Measurements from ENCODE around the gene NOS3.
A peak's percentile ranks its signal among the peaks of the same experiment; 100 is the strongest.

NOS3 gene

DNA sequence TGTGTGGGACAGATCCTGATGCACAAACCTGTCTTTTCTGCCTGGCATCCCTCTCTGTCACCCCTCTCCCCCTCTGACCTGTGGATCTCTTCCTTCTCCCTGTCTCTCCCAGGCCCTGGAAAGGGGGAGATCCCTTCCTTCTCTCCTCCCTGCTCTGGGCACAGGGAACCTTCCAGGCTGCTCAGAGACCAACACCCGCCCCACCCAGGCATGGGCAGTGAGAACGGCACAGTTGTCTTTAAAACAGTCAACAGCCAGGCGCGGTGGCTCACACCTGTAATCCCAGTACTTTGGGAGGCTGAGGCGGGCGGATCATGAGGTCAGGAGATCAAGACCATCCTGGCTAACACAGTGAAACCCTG lies 47.4 kb upstream of the NOS3 start:
- TF ChIP-seq, protein P1, sequence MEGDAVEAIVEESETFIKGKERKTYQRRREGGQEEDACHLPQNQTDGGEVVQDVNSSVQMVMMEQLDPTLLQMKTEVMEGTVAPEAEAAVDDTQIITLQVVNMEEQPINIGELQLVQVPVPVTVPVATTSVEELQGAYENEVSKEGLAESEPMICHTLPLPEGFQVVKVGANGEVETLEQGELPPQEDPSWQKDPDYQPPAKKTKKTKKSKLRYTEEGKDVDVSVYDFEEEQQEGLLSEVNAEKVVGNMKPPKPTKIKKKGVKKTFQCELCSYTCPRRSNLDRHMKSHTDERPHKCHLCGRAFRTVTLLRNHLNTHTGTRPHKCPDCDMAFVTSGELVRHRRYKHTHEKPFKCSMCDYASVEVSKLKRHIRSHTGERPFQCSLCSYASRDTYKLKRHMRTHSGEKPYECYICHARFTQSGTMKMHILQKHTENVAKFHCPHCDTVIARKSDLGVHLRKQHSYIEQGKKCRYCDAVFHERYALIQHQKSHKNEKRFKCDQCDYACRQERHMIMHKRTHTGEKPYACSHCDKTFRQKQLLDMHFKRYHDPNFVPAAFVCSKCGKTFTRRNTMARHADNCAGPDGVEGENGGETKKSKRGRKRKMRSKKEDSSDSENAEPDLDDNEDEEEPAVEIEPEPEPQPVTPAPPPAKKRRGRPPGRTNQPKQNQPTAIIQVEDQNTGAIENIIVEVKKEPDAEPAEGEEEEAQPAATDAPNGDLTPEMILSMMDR (IDR thresholded peaks at IDR 0.05) = no peak
- Histone ChIP-seq H3K9me3 (ENCODE audit: control insufficient read depth, low read length) (no peaks in the 10 kb centered on the region), H3K9ac (no peak overlapping the region), H3K4me2 (ENCODE audit: low read length) (no peak overlapping the region), H3K27me3 (ENCODE audit: control insufficient read depth, insufficient read depth, low read length) (no peaks in the 10 kb centered on the region), H3K79me2 (no peaks in the 10 kb centered on the region), H3K27ac (no peak overlapping the region), H3K36me3 (ENCODE audit: control insufficient read depth, insufficient read depth, low read length) (no peaks in the 10 kb centered on the region), H3K4me1 (peaks cover 14% of the 10 kb centered on the region), H2AFZ (no peak overlapping the region), H3K4me3 (ENCODE audit: low read depth, low read length) (no peak overlapping the region)

DNA sequence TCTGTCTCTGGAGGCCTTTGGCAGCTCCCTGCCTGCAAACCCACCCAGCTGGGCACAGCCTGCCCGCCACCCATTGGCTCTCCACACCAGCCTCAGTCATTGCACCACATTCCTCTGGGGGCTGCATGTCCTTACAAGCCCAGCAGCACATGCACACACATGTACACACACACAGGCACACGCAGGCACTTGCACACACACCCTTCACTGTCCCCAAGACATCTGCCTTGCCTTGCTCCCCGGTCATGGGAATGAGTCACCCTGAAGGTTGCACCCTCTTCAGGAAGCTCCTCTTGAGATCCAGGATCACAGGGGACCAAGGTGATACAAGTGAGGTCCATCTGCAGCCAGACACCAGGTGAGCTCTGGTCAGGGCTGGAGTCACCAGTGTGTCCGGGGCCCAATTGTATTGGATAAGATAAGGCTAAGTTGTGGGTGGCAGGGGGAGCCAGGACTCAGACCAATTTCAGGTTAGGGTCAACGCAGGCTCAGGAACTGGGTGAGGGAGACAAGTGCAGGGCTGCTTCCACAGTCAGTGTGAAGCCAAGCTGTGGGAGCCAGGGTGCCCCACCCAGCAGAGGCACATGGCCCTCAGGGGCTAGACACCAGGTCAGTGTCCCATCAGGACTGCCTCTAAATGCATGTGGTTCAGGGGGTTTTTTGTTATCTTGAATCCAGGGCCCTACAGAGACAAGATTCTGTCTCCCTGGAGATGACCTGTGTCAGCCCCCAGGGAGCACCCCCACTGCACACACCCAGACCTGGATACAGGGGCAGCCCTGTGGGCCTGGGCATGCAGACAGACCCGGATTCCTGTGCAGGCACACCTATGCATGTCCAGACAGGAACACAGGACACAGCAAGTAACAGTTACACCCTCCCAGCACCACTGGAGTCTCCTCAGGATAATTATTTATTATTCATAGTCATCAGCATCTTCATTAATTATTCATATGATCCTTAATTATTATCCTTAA lies 46.5 kb upstream of the NOS3 start:
- no peak overlapping the region for H3K9ac ChIP-seq
- H3K4me2 ChIP-seq (ENCODE audit: low read length) = no peak overlapping the region
- peaks cover 13% of the 10 kb centered on the region for H3K4me1 ChIP-seq
- no peak overlapping the region for H3K27ac ChIP-seq
- TF ChIP-seq, protein P1 (IDR thresholded peaks at IDR 0.05) = no peak
- H3K27me3 ChIP-seq (ENCODE audit: control insufficient read depth, insufficient read depth, low read length) = no peaks in the 10 kb centered on the region
- no peaks in the 10 kb centered on the region for H3K9me3 ChIP-seq (ENCODE audit: control insufficient read depth, low read length)
- no peaks in the 10 kb centered on the region for H3K79me2 ChIP-seq
- no peak overlapping the region for H3K4me3 ChIP-seq (ENCODE audit: low read depth, low read length)
- no peak overlapping the region for H2AFZ ChIP-seq
- no peaks in the 10 kb centered on the region for H3K36me3 ChIP-seq (ENCODE audit: control insufficient read depth, insufficient read depth, low read length)

DNA sequence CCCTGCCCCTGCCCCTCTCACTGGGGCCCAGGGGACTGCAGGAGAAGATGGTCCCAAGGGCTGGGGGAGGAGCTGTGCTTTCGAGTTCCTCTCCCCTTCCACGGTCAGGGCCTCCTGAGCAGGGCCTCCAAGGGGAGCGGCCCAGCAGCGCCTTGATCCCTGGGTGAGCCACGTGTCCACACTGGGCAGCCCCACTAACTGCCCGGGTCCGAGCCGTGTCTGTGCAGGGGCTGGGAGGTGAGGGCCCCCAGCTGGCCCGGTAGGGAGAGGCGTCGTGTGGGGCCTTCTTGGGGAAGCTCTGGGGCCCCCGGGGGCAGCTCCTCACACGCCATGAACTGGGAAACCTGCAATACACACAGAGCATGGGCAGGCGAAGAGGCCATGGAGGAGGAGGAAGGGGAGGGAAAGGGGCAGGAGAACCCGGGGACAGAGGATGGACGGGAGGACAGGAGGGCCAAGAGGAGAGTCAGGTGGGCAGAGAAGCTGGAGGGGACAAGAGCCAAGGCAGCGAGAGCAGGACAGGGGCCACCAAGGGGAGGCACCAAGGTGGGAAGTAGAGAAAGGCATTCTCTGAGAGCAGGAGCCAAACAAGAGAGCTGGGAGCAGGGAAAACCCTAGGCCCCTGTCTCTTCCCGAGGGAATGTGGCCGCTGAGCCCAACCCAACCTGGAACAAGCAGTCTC lies 45.5 kb upstream of the NOS3 start:
- Histone ChIP-seq H3K27ac (no peak overlapping the region), H3K4me1 (peaks cover 13% of the 10 kb centered on the region), H3K4me3 (ENCODE audit: low read depth, low read length) (no peak overlapping the region), H3K27me3 (ENCODE audit: control insufficient read depth, insufficient read depth, low read length) (no peaks in the 10 kb centered on the region), H3K79me2 (no peaks in the 10 kb centered on the region), H3K36me3 (ENCODE audit: control insufficient read depth, insufficient read depth, low read length) (no peaks in the 10 kb centered on the region), H3K4me2 (ENCODE audit: low read length) (no peak overlapping the region), H3K9ac (no peak overlapping the region), H3K9me3 (ENCODE audit: control insufficient read depth, low read length) (no peaks in the 10 kb centered on the region), H2AFZ (no peak overlapping the region)
- TF ChIP-seq, protein P1 (IDR thresholded peaks at IDR 0.05) = no peak

DNA sequence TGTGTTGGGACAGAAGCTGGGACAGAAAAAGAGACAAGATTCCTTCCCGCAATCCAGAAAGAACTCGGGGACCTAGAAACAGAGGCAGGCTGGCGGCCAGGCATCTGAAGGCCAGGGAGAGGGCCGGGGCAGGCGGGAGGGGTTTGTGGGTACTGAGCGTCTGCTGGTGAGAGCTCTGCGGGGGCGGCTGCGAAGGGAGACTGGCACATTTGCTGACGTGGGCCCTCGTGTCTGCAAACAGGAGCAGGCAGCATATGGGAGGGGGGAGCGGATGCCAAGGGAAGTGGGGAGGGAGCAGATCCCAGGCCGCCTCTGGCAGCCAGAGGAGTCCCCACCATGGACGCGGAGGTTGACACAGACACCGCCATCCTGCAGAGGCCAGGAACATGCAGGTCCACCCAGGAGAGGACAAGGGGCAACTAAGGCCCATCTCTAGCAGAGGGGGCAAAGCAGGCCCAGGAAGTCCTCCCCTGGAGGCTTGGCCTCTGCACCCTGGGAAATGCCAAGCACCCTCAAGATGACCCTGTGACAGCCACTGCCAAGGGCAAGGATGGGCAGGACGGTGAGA lies 44.9 kb upstream of the NOS3 start:
- H3K9ac ChIP-seq = no peak overlapping the region
- H3K27me3 ChIP-seq (ENCODE audit: control insufficient read depth, insufficient read depth, low read length) = no peaks in the 10 kb centered on the region
- H3K4me1 ChIP-seq = peaks cover 13% of the 10 kb centered on the region
- TF ChIP-seq, protein P1 (IDR thresholded peaks at IDR 0.05) = no peak
- no peaks in the 10 kb centered on the region for H3K36me3 ChIP-seq (ENCODE audit: control insufficient read depth, insufficient read depth, low read length)
- H3K27ac ChIP-seq = peak overlapping the region; percentile 24
- H2AFZ ChIP-seq = no peak overlapping the region
- H3K79me2 ChIP-seq = no peaks in the 10 kb centered on the region
- H3K4me2 ChIP-seq (ENCODE audit: low read length) = no peak overlapping the region
- no peaks in the 10 kb centered on the region for H3K9me3 ChIP-seq (ENCODE audit: control insufficient read depth, low read length)
- no peak overlapping the region for H3K4me3 ChIP-seq (ENCODE audit: low read depth, low read length)
